Calu3 (cell line): Measurements from ENCODE around the gene UNK. TPM values are rescaled to one million over a fixed set of nuclear protein-coding genes. Genes with fewer than 3 reads are reported as not detected.

Source experiments
- BruUV-seq: library from RNA; stranded (reverse); fragments of 400-500 nt; replicated peaks from 2 replicates; lab custom pipeline; 2021; lab: Mats Ljungman, UMichigan
- CTCF ChIA-PET: fragments of 300-600 bp; sonication (Branson Sonifier 250); formaldehyde crosslinking; loops from one replicate; lab custom pipeline; 2022; ENCODE audit warnings: antibody characterized with exemption; lab: Charles Lee
- DNase-seq: peaks from one replicate; pipeline ENCODE4 v3.0.0; 2022
- H3K27ac Mint-ChIP-seq: one replicate; pipeline ENCODE4 v1.8.0; 2022; ENCODE audit warnings: mixed read lengths; ENCODE audit not compliant: unreplicated experiment
- H3K27me3 Mint-ChIP-seq: one replicate; pipeline ENCODE4 v1.8.0; 2022; ENCODE audit warnings: mixed read lengths; ENCODE audit not compliant: unreplicated experiment
- H3K36me3 Mint-ChIP-seq: one replicate; pipeline ENCODE4 v1.8.0; 2022; ENCODE audit warnings: mild to moderate bottlenecking, moderate library complexity, mixed read lengths; ENCODE audit not compliant: insufficient read depth, unreplicated experiment
- H3K4me1 Mint-ChIP-seq: one replicate; pipeline ENCODE4 v1.8.0; 2022; ENCODE audit warnings: mild to moderate bottlenecking, low read depth, mixed read lengths; ENCODE audit not compliant: unreplicated experiment
- H3K4me3 Mint-ChIP-seq: one replicate; pipeline ENCODE4 v1.8.0; 2022; ENCODE audit warnings: mild to moderate bottlenecking, low read depth, moderate library complexity, mixed read lengths; ENCODE audit not compliant: unreplicated experiment
- H3K9me3 Mint-ChIP-seq: one replicate; pipeline ENCODE4 v1.8.0; 2022; ENCODE audit warnings: low read depth, mixed read lengths; ENCODE audit not compliant: unreplicated experiment
- CTCF ChIP-seq: fragments of 200-600 bp; IDR thresholded peaks from one replicate; pipeline ENCODE4 v1.8.0; 2022; ENCODE audit warnings: antibody characterized with exemption; ENCODE audit not compliant: unreplicated experiment
- intact Hi-C: fragments of 100-400 bp; cut with micrococcal nuclease; formaldehyde crosslinking; loops from one replicate; pipeline ENCODE4 v1.10.0; 2022; ENCODE audit not compliant: unreplicated experiment
- total RNA-seq: library from RNA; stranded (reverse); gene quantifications from 2 replicates; pipeline ENCODE4 v1.2.3, GENCODE V29; 2022

UNK gene
- total RNA-seq, 1 experiment from 2014 or later = 26.0 TPM

GRCh38 chr17:75738218-75738802, 46.3 kb upstream of the UNK start:
- Mint-ChIP-seq H3K27ac (no peak overlapping the region), H3K27me3 (no peaks in the 10 kb centered on the region), H3K4me1 (no peaks in the 10 kb centered on the region), H3K4me3 (no peak overlapping the region), H3K36me3 (peaks cover 88% of the 10 kb centered on the region), H3K9me3 (no peaks in the 10 kb centered on the region)
- no TSS peak for BruUV-seq
- CTCF ChIA-PET = interaction anchor here (0.7 kb wide), 1 partner anchor 43 kb away, joined by 4 read pairs; no protein-coding TSS in a partner anchor
- no peak for TF ChIP-seq CTCF
- intact Hi-C loops = no loop called here
- DNase-seq = no peak

GRCh38 chr17:75739174-75739573, 45.4 kb upstream of the UNK start:
- H3K27ac Mint-ChIP-seq = no peak overlapping the region

GRCh38 chr17:75739801-75740200, 44.8 kb upstream of the UNK start:
- no peak for TF ChIP-seq CTCF
- H3K27ac Mint-ChIP-seq = no peak overlapping the region
- H3K9me3 Mint-ChIP-seq = no peaks in the 10 kb centered on the region
- DNase-seq = no peak
- peaks cover 87% of the 10 kb centered on the region for H3K36me3 Mint-ChIP-seq
- no peaks in the 10 kb centered on the region for H3K27me3 Mint-ChIP-seq
- no peak overlapping the region for H3K4me3 Mint-ChIP-seq
- no peaks in the 10 kb centered on the region for H3K4me1 Mint-ChIP-seq
- intact Hi-C loops = no loop called here
- BruUV-seq = no TSS peak
- CTCF ChIA-PET = no interaction called here

More at GRCh38 chr17:75739174-75739573, 45.4 kb upstream of the UNK start:
- DNase-seq = no peak
- H3K9me3 Mint-ChIP-seq = no peaks in the 10 kb centered on the region
- peaks cover 87% of the 10 kb centered on the region for H3K36me3 Mint-ChIP-seq
- intact Hi-C loops = no loop called here
- CTCF ChIA-PET = no interaction called here
- H3K4me1 Mint-ChIP-seq = no peaks in the 10 kb centered on the region
- no TSS peak for BruUV-seq
- H3K4me3 Mint-ChIP-seq = no peak overlapping the region
- no peak for TF ChIP-seq CTCF
- H3K27me3 Mint-ChIP-seq = no peaks in the 10 kb centered on the region

GRCh38 chr17:75740215-75740614, 44.4 kb upstream of the UNK start:
- Mint-ChIP-seq H3K36me3 (peaks cover 85% of the 10 kb centered on the region), H3K27me3 (no peaks in the 10 kb centered on the region), H3K9me3 (no peaks in the 10 kb centered on the region), H3K27ac (no peak overlapping the region), H3K4me3 (no peak overlapping the region), H3K4me1 (no peaks in the 10 kb centered on the region)
- intact Hi-C loops = no loop called here
- CTCF ChIA-PET = interaction anchor here (0.7 kb wide), 1 partner anchor 19 kb away, joined by 3 read pairs; the partner anchor contains the start of gene ITGB4
- no TSS peak for BruUV-seq
- TF ChIP-seq CTCF = no peak
- DNase-seq = no peak
